ENCODE measurements around the gene FBXW5. TPM values are rescaled to one million over a fixed set of nuclear protein-coding genes. Genes with fewer than 3 reads are reported as not detected.

Gene FBXW5
- total RNA-seq, 1 donor from 2014 or later: 91.2 TPM

DNA sequence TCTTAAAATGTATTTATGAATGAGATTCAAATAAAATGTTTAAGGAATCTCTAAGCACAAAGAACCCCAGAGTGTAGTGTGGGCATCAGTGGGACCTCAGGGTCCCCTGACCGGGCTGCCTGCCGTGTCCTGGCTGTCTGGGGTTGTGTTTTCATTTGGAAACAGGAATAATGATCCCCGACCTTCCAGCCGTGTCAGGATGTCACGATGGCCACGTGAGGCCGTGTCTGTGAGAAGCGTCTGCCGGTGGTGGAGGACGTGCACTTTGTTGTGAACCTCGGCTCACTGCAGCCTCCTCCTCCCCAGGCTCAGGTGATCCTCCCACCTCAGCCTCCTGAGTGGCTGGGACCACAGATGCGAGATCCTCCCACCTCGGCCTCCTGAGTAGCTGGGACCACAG, 53.9 kb downstream of the FBXW5 start:
- Histone ChIP-seq H3K27ac (no peak overlapping the region), H3K4me3 (no peak overlapping the region), H3K36me3 (no peaks in the 10 kb centered on the region), H3K9me3 (no peaks in the 10 kb centered on the region), H3K27me3 (no peaks in the 10 kb centered on the region), H3K4me1 (peaks cover 10% of the 10 kb centered on the region)
- ATAC-seq (no peak), DNase-seq (no peak)
- intact Hi-C loops (cut with DNase I): no loop called here
- TF ChIP-seq, protein P1, sequence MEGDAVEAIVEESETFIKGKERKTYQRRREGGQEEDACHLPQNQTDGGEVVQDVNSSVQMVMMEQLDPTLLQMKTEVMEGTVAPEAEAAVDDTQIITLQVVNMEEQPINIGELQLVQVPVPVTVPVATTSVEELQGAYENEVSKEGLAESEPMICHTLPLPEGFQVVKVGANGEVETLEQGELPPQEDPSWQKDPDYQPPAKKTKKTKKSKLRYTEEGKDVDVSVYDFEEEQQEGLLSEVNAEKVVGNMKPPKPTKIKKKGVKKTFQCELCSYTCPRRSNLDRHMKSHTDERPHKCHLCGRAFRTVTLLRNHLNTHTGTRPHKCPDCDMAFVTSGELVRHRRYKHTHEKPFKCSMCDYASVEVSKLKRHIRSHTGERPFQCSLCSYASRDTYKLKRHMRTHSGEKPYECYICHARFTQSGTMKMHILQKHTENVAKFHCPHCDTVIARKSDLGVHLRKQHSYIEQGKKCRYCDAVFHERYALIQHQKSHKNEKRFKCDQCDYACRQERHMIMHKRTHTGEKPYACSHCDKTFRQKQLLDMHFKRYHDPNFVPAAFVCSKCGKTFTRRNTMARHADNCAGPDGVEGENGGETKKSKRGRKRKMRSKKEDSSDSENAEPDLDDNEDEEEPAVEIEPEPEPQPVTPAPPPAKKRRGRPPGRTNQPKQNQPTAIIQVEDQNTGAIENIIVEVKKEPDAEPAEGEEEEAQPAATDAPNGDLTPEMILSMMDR (IDR thresholded peaks at IDR 0.05): no peak

Other genes starting within 250 kb of the FBXW5 start
- 17.7 TPM for gene DIPK1B, start 232.2 kb downstream of the FBXW5 start, total RNA-seq
- 11.2 TPM for gene LCN10, start 201.8 kb downstream of the FBXW5 start, total RNA-seq
- gene LCN6, start 196.2 kb downstream of the FBXW5 start, total RNA-seq: 21.5 TPM
- gene LCN8, start 186.5 kb downstream of the FBXW5 start, total RNA-seq: not detected
- not detected for gene LCN15, start 180.2 kb downstream of the FBXW5 start, total RNA-seq
- 64.4 TPM for gene TMEM141, start 153.4 kb downstream of the FBXW5 start, total RNA-seq
- gene CCDC183, start 148.4 kb downstream of the FBXW5 start, total RNA-seq: 4.0 TPM
- 68.2 TPM for gene RABL6, start 136.8 kb downstream of the FBXW5 start, total RNA-seq
- gene AJM1, start 102.3 kb downstream of the FBXW5 start, total RNA-seq: 2.7 TPM
- 82.1 TPM for gene PHPT1, start 95.3 kb downstream of the FBXW5 start, total RNA-seq
- 12.9 TPM for gene MAMDC4, start 92.4 kb downstream of the FBXW5 start, total RNA-seq
- 250 TPM for gene EDF1, start 78.4 kb downstream of the FBXW5 start, total RNA-seq
- gene TRAF2, start 58.2 kb downstream of the FBXW5 start, total RNA-seq: 14.8 TPM
- 1.1 TPM for gene C8G, start 505 bp upstream of the FBXW5 start, total RNA-seq
- 2.6 TPM for gene LCN12, start 7.5 kb upstream of the FBXW5 start, total RNA-seq
- gene PTGDS, start 32.8 kb upstream of the FBXW5 start, total RNA-seq: 477 TPM
- 5.1 TPM for gene LCNL1, start 38.3 kb upstream of the FBXW5 start, total RNA-seq
- 53.1 TPM for gene PAXX, start 47.7 kb upstream of the FBXW5 start, total RNA-seq
- 80.7 TPM for gene CLIC3, start 51.8 kb upstream of the FBXW5 start, total RNA-seq
- gene ABCA2, start 83.5 kb upstream of the FBXW5 start, total RNA-seq: 44.3 TPM
- 0.81 TPM for gene FUT7, start 87.3 kb upstream of the FBXW5 start, total RNA-seq
- gene NPDC1, start 101.4 kb upstream of the FBXW5 start, total RNA-seq: 152 TPM
- 0.41 TPM for gene ENTPD2, start 109.3 kb upstream of the FBXW5 start, total RNA-seq
- gene SAPCD2, start 125.8 kb upstream of the FBXW5 start, total RNA-seq: 0.84 TPM
- gene UAP1L1, start 132.8 kb upstream of the FBXW5 start, total RNA-seq: 30.7 TPM
- 39.4 TPM for gene MAN1B1, start 142.2 kb upstream of the FBXW5 start, total RNA-seq
- 183 TPM for gene DPP7, start 170.0 kb upstream of the FBXW5 start, total RNA-seq
- gene GRIN1, start 194.4 kb upstream of the FBXW5 start, total RNA-seq: 0.64 TPM
- gene LRRC26, start 225.3 kb upstream of the FBXW5 start, total RNA-seq: not detected
- gene TMEM210, start 227.3 kb upstream of the FBXW5 start, total RNA-seq: not detected
- gene ANAPC2, start 243.8 kb upstream of the FBXW5 start, total RNA-seq: 51.4 TPM
- gene SSNA1, start 243.9 kb upstream of the FBXW5 start, total RNA-seq: 55.5 TPM